Astrocyte (in vitro differentiated cells and primary cell): ENCODE measurements around the gene PSEN1. TPM values are rescaled to one million over a fixed set of nuclear protein-coding genes. Genes with fewer than 3 reads are reported as not detected.
"Not testable (repeated sequence)": the region's sequence is repeated elsewhere in the genome, so short reads cannot be mapped to it uniquely, and the experiment has no call there.

Experiments used
- DNase-seq: peaks from one replicate; pipeline ENCODE4 v3.0.0-alpha.2; 2010; ENCODE audit warnings: low read depth
- FAIRE-seq: peaks from 2 replicates; lab custom pipeline; 2011; peaks lifted over from hg19 to GRCh38; lab: Jason Lieb, UNC
- H2AFZ ChIP-seq: 2 replicates; pipeline ENCODE4 v1.6.0; 2012; ENCODE audit warnings: low read depth, low read length, inconsistent platforms
- H3K27ac ChIP-seq: 2 replicates; pipeline ENCODE4 v1.5.1; 2011; ENCODE audit warnings: low read depth, low read length, inconsistent platforms
- H3K27me3 ChIP-seq: 2 replicates; pipeline ENCODE4 v1.6.0; 2011; ENCODE audit warnings: low read length, inconsistent platforms; ENCODE audit not compliant: insufficient read depth
- H3K36me3 ChIP-seq: 2 replicates; pipeline ENCODE4 v1.5.1; 2011; ENCODE audit warnings: low read length, inconsistent platforms; ENCODE audit not compliant: insufficient read depth
- H3K4me1 ChIP-seq: 2 replicates; pipeline ENCODE4 v1.5.1; 2011; ENCODE audit warnings: low read length, inconsistent platforms; ENCODE audit not compliant: insufficient read depth
- H3K4me2 ChIP-seq: 2 replicates; pipeline ENCODE4 v1.6.0; 2012; ENCODE audit warnings: low read length, inconsistent platforms
- H3K4me3 ChIP-seq: 2 replicates; pipeline ENCODE4 v1.5.1; 2011; ENCODE audit warnings: low read depth, mild to moderate bottlenecking, low read length, inconsistent platforms; ENCODE audit not compliant: insufficient read depth
- H3K79me2 ChIP-seq: 2 replicates; pipeline ENCODE4 v1.6.0; 2012; ENCODE audit warnings: mild to moderate bottlenecking, low read length, inconsistent platforms; ENCODE audit not compliant: insufficient read depth
- H3K9ac ChIP-seq: 2 replicates; pipeline ENCODE4 v1.6.0; 2012; ENCODE audit warnings: mild to moderate bottlenecking, low read length, inconsistent platforms
- H3K9me3 ChIP-seq: 2 replicates; pipeline ENCODE4 v1.5.1; 2012; ENCODE audit warnings: low read depth, mild to moderate bottlenecking, low read length, inconsistent platforms; ENCODE audit not compliant: insufficient read depth
- H4K20me1 ChIP-seq: 2 replicates; pipeline ENCODE4 v1.6.0; 2012; ENCODE audit warnings: low read length, inconsistent platforms; ENCODE audit not compliant: insufficient read depth
- H3K27ac Mint-ChIP-seq: one replicate; pipeline ENCODE4 v1.8.0; 2021; ENCODE audit warnings: mild to moderate bottlenecking, mixed read lengths; ENCODE audit not compliant: unreplicated experiment
- H3K27me3 Mint-ChIP-seq: one replicate; pipeline ENCODE4 v1.8.0; 2021; ENCODE audit warnings: low read depth, mixed read lengths; ENCODE audit not compliant: unreplicated experiment
- H3K36me3 Mint-ChIP-seq: one replicate; pipeline ENCODE4 v1.8.0; 2021; ENCODE audit warnings: low read depth, mixed read lengths; ENCODE audit not compliant: unreplicated experiment
- H3K4me1 Mint-ChIP-seq: one replicate; pipeline ENCODE4 v1.8.0; 2021; ENCODE audit warnings: low read depth, mixed read lengths; ENCODE audit not compliant: unreplicated experiment
- H3K4me3 Mint-ChIP-seq: one replicate; pipeline ENCODE4 v1.8.0; 2021; ENCODE audit warnings: mild to moderate bottlenecking, moderate library complexity, mixed read lengths; ENCODE audit not compliant: unreplicated experiment
- H3K9me3 Mint-ChIP-seq: one replicate; pipeline ENCODE4 v1.8.0; 2021; ENCODE audit warnings: mild to moderate bottlenecking, mixed read lengths; ENCODE audit not compliant: unreplicated experiment
- EZH2 ChIP-seq: IDR thresholded peaks from 2 replicates; pipeline ENCODE4 v1.6.1; 2012; ENCODE audit warnings: mild to moderate bottlenecking, low read length, inconsistent platforms; ENCODE audit not compliant: insufficient read depth
- total RNA-seq: library from RNA; stranded (reverse); gene quantifications from 2 replicates; pipeline ENCODE4 v1.2.1, GENCODE V29; 2021
- TF ChIP-seq, protein P1 (sequence below): IDR thresholded peaks from 2 replicates; pipeline ENCODE4 v1.5.1; 2011; ENCODE audit warnings: low read depth, mild to moderate bottlenecking, inconsistent platforms, low read length, moderate library complexity; ENCODE audit not compliant: insufficient read depth

The PSEN1 gene
- total RNA-seq, 1 donor from 2014 or later = 89.5 TPM

DNA sequence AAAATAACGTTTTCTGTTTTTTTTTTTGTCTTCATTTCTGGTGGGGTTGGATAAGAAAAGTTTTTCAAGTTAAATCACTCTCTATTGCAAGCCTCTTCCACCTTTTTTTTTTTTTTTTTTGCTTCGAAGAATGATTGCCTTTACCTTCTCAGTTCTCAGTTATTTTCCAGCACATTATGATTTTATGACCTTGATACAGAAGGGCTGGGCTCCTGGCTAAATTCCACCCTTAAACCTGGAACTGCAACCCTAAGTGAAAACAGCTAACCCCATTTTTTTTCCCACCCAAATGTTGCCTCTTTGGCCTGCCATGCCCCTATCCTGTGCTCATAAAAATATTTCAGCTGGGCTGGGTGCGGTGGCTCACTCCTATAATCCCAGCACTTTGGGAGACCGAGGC, 31.4 kb downstream of the PSEN1 start:
- no peak overlapping the region for H3K27ac ChIP-seq
- no peak for FAIRE-seq
- peaks cover 26% of the 10 kb centered on the region for H3K36me3 Mint-ChIP-seq

DNA sequence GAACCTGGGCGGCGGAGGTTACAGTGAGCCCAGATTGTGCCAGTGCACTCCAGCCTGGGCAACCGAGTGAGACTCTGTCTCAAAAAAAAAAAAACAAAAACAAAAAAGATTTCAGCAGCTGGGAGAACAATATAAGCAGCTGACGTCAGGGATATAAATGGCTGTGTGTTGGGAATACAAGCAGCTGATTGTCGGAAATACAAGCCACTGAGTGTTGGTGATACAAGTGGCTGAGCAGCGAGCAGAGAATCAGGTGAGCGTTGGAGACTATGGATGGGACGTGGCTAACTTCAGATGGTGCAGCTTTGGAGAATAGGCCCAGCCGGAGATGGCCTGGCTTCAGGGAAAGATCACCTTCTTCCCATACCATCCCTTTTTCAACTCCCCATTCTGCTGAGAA, 32.0 kb downstream of the PSEN1 start:
- DNase-seq = no peak
- Histone ChIP-seq H3K79me2 (no peaks in the 10 kb centered on the region), H3K36me3 (peaks cover 17% of the 10 kb centered on the region), H3K4me3 (no peak overlapping the region), H3K27ac (no peak overlapping the region), H4K20me1 (peaks cover 6% of the 10 kb centered on the region), H3K27me3 (no peaks in the 10 kb centered on the region), H3K4me2 (no peak overlapping the region), H3K9me3 (no peaks in the 10 kb centered on the region), H3K4me1 (no peaks in the 10 kb centered on the region), H3K9ac (no peak overlapping the region), H2AFZ (no peak overlapping the region)
- peaks cover 25% of the 10 kb centered on the region for H3K36me3 Mint-ChIP-seq
- TF ChIP-seq, protein P1, sequence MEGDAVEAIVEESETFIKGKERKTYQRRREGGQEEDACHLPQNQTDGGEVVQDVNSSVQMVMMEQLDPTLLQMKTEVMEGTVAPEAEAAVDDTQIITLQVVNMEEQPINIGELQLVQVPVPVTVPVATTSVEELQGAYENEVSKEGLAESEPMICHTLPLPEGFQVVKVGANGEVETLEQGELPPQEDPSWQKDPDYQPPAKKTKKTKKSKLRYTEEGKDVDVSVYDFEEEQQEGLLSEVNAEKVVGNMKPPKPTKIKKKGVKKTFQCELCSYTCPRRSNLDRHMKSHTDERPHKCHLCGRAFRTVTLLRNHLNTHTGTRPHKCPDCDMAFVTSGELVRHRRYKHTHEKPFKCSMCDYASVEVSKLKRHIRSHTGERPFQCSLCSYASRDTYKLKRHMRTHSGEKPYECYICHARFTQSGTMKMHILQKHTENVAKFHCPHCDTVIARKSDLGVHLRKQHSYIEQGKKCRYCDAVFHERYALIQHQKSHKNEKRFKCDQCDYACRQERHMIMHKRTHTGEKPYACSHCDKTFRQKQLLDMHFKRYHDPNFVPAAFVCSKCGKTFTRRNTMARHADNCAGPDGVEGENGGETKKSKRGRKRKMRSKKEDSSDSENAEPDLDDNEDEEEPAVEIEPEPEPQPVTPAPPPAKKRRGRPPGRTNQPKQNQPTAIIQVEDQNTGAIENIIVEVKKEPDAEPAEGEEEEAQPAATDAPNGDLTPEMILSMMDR = no peak
- no peak for TF ChIP-seq EZH2
- FAIRE-seq = no peak
- H3K27me3 Mint-ChIP-seq = no peaks in the 10 kb centered on the region
- no peak overlapping the region for H3K27ac Mint-ChIP-seq
- no peak overlapping the region for H3K4me3 Mint-ChIP-seq
- no peaks in the 10 kb centered on the region for H3K9me3 Mint-ChIP-seq
- H3K4me1 Mint-ChIP-seq = no peaks in the 10 kb centered on the region

More for the DNA sequence above, 31.4 kb downstream of the PSEN1 start:
- H4K20me1 ChIP-seq = peaks cover 2% of the 10 kb centered on the region
- H3K36me3 ChIP-seq = peaks cover 17% of the 10 kb centered on the region
- H3K9ac ChIP-seq = no peak overlapping the region
- Mint-ChIP-seq H3K4me3 (no peak overlapping the region), H3K4me1 (no peaks in the 10 kb centered on the region), H3K9me3 (no peaks in the 10 kb centered on the region), H3K27me3 (no peaks in the 10 kb centered on the region), H3K27ac (no peak overlapping the region)
- H3K79me2 ChIP-seq = no peaks in the 10 kb centered on the region
- H2AFZ ChIP-seq = no peak overlapping the region
- no peak overlapping the region for H3K4me2 ChIP-seq
- no peaks in the 10 kb centered on the region for H3K9me3 ChIP-seq
- no peak for TF ChIP-seq EZH2
- TF ChIP-seq, protein P1 = no peak
- no peak for DNase-seq
- no peak overlapping the region for H3K4me3 ChIP-seq
- H3K4me1 ChIP-seq = no peaks in the 10 kb centered on the region
- no peaks in the 10 kb centered on the region for H3K27me3 ChIP-seq

DNA sequence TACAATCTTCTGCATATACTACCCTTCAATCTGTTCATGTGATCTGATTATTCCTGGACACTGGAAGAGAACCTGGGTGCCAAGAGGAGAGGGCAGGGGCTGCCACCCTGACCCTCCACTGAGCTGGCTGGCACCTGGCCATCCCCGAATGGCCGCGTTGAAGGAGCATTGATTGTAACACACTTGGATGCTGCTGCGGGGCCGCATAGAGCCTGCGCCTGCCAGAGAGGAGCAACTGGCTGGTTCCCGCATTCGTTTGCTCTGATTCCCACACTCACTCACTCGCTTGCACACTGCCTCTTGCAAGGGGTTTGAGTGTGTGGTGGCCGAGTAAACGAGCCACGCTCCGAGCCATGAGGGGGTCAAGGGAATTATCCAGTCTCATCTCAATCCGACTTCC, 32.4 kb downstream of the PSEN1 start:
- Mint-ChIP-seq H3K9me3 (no peaks in the 10 kb centered on the region), H3K36me3 (peaks cover 23% of the 10 kb centered on the region), H3K4me3 (no peak overlapping the region), H3K27me3 (no peaks in the 10 kb centered on the region), H3K4me1 (no peaks in the 10 kb centered on the region), H3K27ac (no peak overlapping the region)
- no peaks in the 10 kb centered on the region for H3K79me2 ChIP-seq
- no peaks in the 10 kb centered on the region for H3K9me3 ChIP-seq
- no peak overlapping the region for H3K4me3 ChIP-seq
- H2AFZ ChIP-seq = no peak overlapping the region
- no peaks in the 10 kb centered on the region for H3K4me1 ChIP-seq
- peaks cover 13% of the 10 kb centered on the region for H3K36me3 ChIP-seq
- no peak overlapping the region for H3K27ac ChIP-seq
- peaks cover 6% of the 10 kb centered on the region for H4K20me1 ChIP-seq
- DNase-seq (no peak), FAIRE-seq (no peak)
- TF ChIP-seq, protein P1 = no peak
- TF ChIP-seq EZH2 = no peak
- H3K9ac ChIP-seq = no peak overlapping the region
- no peaks in the 10 kb centered on the region for H3K27me3 ChIP-seq
- no peak overlapping the region for H3K4me2 ChIP-seq

DNA sequence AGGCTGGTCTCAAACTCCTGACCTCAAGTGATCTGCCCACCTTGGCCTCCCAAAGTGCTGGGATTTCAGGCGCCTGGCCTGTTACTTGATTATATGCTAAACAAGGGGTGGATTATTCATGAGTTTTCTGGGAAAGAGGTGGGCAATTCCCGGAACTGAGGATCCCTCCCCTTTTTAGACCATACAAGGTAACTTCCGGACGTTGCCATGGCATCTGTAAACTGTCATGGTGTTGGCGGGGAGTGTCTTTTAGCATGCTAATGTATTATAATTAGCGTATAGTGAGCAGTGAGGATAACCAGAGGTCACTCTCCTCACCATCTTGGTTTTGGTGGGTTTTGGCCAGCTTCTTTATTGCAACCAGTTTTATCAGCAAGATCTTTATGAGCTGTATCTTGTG, 33.5 kb downstream of the PSEN1 start:
- H3K9ac ChIP-seq, FAIRE-seq, H3K4me2 ChIP-seq, DNase-seq, H3K27ac Mint-ChIP-seq, H3K4me1 ChIP-seq, H3K79me2 ChIP-seq, H3K27me3 Mint-ChIP-seq, H3K4me3 ChIP-seq, H3K9me3 Mint-ChIP-seq, H3K27ac ChIP-seq, H2AFZ ChIP-seq, H3K27me3 ChIP-seq, H3K4me1 Mint-ChIP-seq, H3K9me3 ChIP-seq, H4K20me1 ChIP-seq, H3K4me3 Mint-ChIP-seq: not testable (repeated sequence)
- peaks cover 21% of the 10 kb centered on the region for H3K36me3 Mint-ChIP-seq
- H3K36me3 ChIP-seq = peaks cover 18% of the 10 kb centered on the region
